ENCODE results near the gene POC1A. TPM values are rescaled to one million over a fixed set of nuclear protein-coding genes. Genes with fewer than 3 reads are reported as not detected.

The POC1A gene
- total RNA-seq, 1 experiment from 2014 or later = 29.0 TPM

- no peaks in the 10 kb centered on the region for H3K4me1 Mint-ChIP-seq
- Histone ChIP-seq H4K5ac (ENCODE audit: insufficient read length, low read depth, low read length) (no peak overlapping the region), H2BK5ac (ENCODE audit: insufficient read length, low read length) (no peak overlapping the region), H3T11ph (ENCODE audit: low read length) (no peak overlapping the region), H3K27ac (ENCODE audit: insufficient read length, low read depth, low read length) (no peak overlapping the region), H3K14ac (ENCODE audit: insufficient read depth, low read length) (no peak overlapping the region), H4K20me1 (ENCODE audit: control insufficient read depth, insufficient read depth, insufficient read length) (no peaks in the 10 kb centered on the region), H4K8ac (replicated peaks; ENCODE audit: insufficient read length, low read depth, low read length) (no peak overlapping the region), H3K4ac (ENCODE audit: low read depth, low read length) (no peak overlapping the region), H2AFZ (ENCODE audit: low read length) (no peak overlapping the region), H3K56ac (ENCODE audit: insufficient read length, low read depth, low read length) (no peak overlapping the region), H4K91ac (ENCODE audit: insufficient read length, low read depth, low read length) (no peak overlapping the region), H3K18ac (ENCODE audit: insufficient read length, low read depth, low read length) (no peak overlapping the region), H3K79me2 (ENCODE audit: insufficient read depth, low read length) (no peaks in the 10 kb centered on the region), H3K27me3 (ENCODE audit: insufficient read depth, low read length) (no peaks in the 10 kb centered on the region), H3K9ac (ENCODE audit: extremely low read depth, insufficient read length, low read length) (no peak overlapping the region), H2AK5ac (ENCODE audit: insufficient read length, low read length) (no peak overlapping the region), H3K4me2 (ENCODE audit: insufficient read depth, insufficient read length, low read length) (no peak overlapping the region), H2BK120ac (ENCODE audit: low read depth, low read length, poor library complexity, severe bottlenecking) (no peak overlapping the region), H3K9me3 (ENCODE audit: control insufficient read depth, low read depth, low read length) (no peaks in the 10 kb centered on the region), H3K79me1 (ENCODE audit: insufficient read depth, low read depth, low read length, poor library complexity, severe bottlenecking) (no peaks in the 10 kb centered on the region), H3K23ac (ENCODE audit: insufficient read length, low read depth, low read length) (no peak overlapping the region), H2BK15ac (ENCODE audit: low read depth, low read length) (no peak overlapping the region), H3K23me2 (ENCODE audit: insufficient read length, low read depth, low read length, poor library complexity, severe bottlenecking) (no peaks in the 10 kb centered on the region), H2BK12ac (ENCODE audit: insufficient read length, low read depth, low read length) (no peak overlapping the region), H3K4me1 (ENCODE audit: insufficient read depth, low read length) (no peaks in the 10 kb centered on the region), H2BK20ac (ENCODE audit: low read depth, low read length, poor library complexity, severe bottlenecking) (no peak overlapping the region)
- no CpG with 5 or more reads among the region's 4 CpGs for WGBS (ENCODE audit: extremely low coverage, insufficient read length, low lambda C conversion rate)
- no peak overlapping the region for H3K4me3 Mint-ChIP-seq
- no peak for TF ChIP-seq CTCF (conservative IDR thresholded peaks at IDR 0.05)
- no peaks in the 10 kb centered on the region; the same call in 1 of the 2 replicates for H3K27me3 Mint-ChIP-seq (ENCODE audit: low read depth)
- peaks cover 12 to 53% (median 49%) of the 10 kb centered on the region in 3 experiments; a peak in 6 of 7 replicates for H3K36me3 Mint-ChIP-seq (ENCODE audit: insufficient read depth in 1 of 3, low read depth in 3 of 3)
- no peak overlapping the region for H3K27ac Mint-ChIP-seq
- DNase-seq = no peak
- H3K9me3 Mint-ChIP-seq = no peaks in the 10 kb centered on the region; a peak in 1 of 5 replicates
Measured at GRCh38 chr3:52135332-52135731, 18.9 kb downstream of the POC1A start.

Measured in H9 (cell line).